KOPT-K1 (cell line): Measurements from ENCODE around the gene ABCC12.
"Not testable (repeated sequence)": the region's sequence is repeated elsewhere in the genome, so short reads cannot be mapped to it uniquely, and the experiment has no call there.

Experiments
- H3K27ac ChIP-seq: fragments of 200-600 bp; sonication (generic); 2 replicates; pipeline ENCODE4 v1.5.1; 2016; ENCODE audit warnings: antibody characterized with exemption, mild to moderate bottlenecking, low read depth, low read length; ENCODE audit not compliant: poor library complexity, severe bottlenecking
- H3K36me3 ChIP-seq: fragments of 200-600 bp; sonication (generic); 2 replicates; pipeline ENCODE4 v1.5.1; 2017; ENCODE audit warnings: antibody characterized with exemption, mild to moderate bottlenecking, low read length, moderate library complexity; ENCODE audit not compliant: insufficient read depth
- H3K9me3 ChIP-seq: fragments of 200-600 bp; sonication (generic); 2 replicates; pipeline ENCODE4 v1.5.1; 2017; ENCODE audit warnings: antibody characterized with exemption, low read length, mild to moderate bottlenecking; ENCODE audit not compliant: insufficient read depth, poor library complexity, severe bottlenecking

The ABCC12 gene

GRCh38 chr16:48176635-48177408, 21.0 kb upstream of the ABCC12 start:
- Histone ChIP-seq H3K36me3 (no peaks in the 10 kb centered on the region), H3K27ac (no peak overlapping the region), H3K9me3 (peaks cover 5% of the 10 kb centered on the region)

- no peak overlapping the region for H3K27ac ChIP-seq
- no peaks in the 10 kb centered on the region for H3K36me3 ChIP-seq
- no peaks in the 10 kb centered on the region for H3K9me3 ChIP-seq
Observed at GRCh38 chr16:48173889-48174288, 18.1 kb upstream of the ABCC12 start.

DNA sequence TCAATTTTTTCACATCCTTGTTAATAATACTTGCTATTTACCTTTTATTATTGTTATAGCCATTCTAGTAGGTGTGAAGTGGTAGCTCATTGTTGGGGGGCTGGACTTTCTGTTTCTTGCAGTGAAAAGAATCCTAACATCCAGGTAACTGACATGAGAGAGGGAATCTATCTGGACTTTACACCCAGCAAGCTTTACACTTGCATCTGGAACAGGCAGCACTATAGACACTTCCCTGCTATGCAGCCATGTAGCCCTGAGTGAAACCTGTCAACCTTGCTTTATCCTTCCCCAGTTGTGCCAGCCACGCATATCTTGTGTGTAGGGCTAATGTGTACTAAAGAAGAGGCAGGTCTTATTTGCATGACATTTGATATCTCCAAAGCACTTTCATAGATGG, 16.9 kb upstream of the ABCC12 start:
- Histone ChIP-seq H3K27ac (no peak overlapping the region), H3K36me3 (no peaks in the 10 kb centered on the region), H3K9me3 (no peaks in the 10 kb centered on the region)

DNA sequence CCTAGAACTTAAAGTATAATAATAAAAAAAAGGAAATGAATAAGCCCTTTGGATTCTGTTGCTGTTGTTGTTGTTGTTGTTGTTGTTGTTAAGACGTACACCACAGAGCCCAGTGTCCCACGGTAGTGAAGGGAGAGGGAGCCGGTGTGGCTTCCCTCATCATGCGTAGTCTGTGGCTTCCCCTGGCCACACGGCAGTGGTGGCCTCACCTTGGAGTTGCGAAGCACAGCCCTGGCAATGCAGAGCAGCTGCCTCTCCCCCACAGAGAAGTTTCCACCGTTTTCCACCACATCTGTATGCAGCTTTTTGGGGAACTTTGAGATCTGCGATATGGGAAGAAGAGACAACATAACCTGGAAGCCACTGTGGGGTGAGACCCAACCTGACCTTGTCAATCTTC, 14.1 kb upstream of the ABCC12 start:
- H3K27ac ChIP-seq, result no peak overlapping the region

GRCh38 chr16:48168075-48168474, 12.3 kb upstream of the ABCC12 start:
- no peak overlapping the region for H3K27ac ChIP-seq
- no peaks in the 10 kb centered on the region for H3K9me3 ChIP-seq
- H3K36me3 ChIP-seq, result no peaks in the 10 kb centered on the region

More for the DNA sequence above, 14.1 kb upstream of the ABCC12 start:
- Histone ChIP-seq H3K36me3 (no peaks in the 10 kb centered on the region), H3K9me3 (no peaks in the 10 kb centered on the region)

GRCh38 chr16:48166617-48167016, 10.8 kb upstream of the ABCC12 start:
- not testable (repeated sequence) for H3K36me3 ChIP-seq, H3K27ac ChIP-seq, H3K9me3 ChIP-seq

DNA sequence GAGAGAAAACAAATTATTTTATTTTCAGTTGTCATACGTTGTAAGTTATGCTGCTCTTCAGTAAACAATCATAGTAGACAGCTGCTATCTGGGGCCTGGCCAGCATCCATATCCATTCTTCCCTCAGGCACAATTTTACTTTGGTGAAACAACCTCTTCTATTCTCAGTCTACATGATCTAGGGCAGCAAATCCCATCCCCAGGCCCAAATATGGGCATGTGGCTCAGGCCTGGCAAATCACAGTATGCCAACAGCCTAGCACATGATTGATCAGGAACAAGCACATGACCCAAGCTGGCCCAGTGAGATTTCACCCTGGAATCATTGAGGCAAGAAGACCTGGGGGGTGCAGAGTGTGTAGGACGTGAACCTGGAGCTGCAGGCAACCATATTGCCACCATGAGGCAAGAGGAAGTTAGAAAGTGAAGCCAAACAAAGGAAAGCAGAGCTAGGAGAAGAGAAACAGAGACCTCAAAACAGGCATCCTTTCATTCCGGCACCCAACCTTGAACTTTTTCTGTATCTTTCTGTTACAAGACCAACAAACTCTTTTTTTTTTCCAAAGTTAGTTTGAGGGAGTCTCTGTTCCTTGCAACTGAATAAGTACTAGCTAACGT, 10.3 kb upstream of the ABCC12 start:
- H3K36me3 ChIP-seq, result no peaks in the 10 kb centered on the region
- no peaks in the 10 kb centered on the region for H3K9me3 ChIP-seq
- no peak overlapping the region for H3K27ac ChIP-seq

DNA sequence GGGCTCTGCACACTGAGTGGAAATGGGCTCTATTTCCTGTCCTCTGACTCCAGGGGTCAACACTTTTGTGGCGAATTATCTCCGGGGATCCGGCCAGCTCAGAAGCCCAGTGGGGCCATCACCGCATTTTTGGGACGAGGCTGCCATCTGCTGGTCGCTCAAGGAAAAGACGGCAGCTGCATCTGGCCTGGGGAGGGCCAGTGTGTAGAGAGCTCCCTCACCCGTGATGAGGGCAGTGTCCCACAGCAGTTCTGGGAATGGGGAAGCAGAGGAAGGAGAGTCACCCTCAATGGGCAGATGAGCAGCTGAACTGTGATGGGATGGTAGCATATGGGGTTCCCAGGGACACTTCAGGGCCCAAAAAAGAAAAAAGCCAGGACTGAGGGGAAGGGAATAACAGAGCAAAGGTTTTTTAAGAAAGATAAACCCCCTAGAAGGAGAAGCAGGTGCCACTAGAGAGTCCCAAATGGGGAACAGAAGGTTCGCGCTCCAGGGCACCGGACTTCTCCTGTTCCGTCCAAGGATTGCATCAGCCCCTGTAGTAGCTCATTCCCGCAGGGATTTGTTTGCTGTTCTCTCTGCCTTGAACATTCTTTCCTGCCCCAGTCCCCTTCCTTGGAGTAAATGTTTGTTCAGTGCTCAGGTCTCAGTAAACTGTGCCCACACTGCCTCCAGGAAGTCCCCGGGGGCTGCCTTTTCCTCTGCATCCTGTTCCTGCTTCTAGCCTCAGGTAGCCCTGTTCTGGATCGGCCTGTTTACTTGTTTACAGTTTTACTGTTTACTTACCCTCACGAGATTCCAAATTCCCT, 9.3 kb upstream of the ABCC12 start:
- no peaks in the 10 kb centered on the region for H3K36me3 ChIP-seq
- H3K9me3 ChIP-seq, result no peaks in the 10 kb centered on the region
- H3K27ac ChIP-seq, result no peak overlapping the region

DNA sequence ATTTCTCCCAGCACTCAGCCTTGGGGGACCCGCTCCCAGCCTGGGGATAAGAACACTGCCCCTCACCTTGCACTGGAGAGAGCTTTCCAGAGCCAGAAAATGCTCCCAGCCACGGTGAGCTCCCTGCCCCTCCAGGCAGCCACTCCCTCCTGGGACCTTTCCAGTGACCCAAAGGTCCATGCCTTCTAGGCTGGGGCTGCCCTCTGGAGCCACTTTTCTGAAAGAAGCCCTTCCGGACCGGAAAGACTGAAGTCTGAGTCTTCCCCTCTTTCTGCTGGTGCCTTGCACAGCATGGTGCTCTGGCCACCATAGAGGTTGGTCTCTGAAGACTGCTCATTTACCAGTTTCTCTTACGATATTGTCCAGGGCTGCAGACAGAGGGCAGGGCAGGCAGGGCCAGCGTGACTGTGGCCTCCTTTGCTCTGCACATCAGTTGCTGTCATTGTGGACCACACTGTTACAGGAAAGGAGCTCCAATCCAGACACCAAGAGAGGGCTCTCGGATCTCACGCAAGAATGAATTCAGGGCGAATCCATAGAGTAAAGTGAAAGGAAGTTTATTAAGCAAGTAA, 7.1 kb upstream of the ABCC12 start:
- Histone ChIP-seq H3K27ac (no peak overlapping the region), H3K36me3 (no peaks in the 10 kb centered on the region), H3K9me3 (no peaks in the 10 kb centered on the region)

- H3K27ac ChIP-seq, result no peak overlapping the region
- no peaks in the 10 kb centered on the region for H3K36me3 ChIP-seq
- H3K9me3 ChIP-seq, result no peaks in the 10 kb centered on the region
Observed at GRCh38 chr16:48161906-48162305, 6.1 kb upstream of the ABCC12 start.

DNA sequence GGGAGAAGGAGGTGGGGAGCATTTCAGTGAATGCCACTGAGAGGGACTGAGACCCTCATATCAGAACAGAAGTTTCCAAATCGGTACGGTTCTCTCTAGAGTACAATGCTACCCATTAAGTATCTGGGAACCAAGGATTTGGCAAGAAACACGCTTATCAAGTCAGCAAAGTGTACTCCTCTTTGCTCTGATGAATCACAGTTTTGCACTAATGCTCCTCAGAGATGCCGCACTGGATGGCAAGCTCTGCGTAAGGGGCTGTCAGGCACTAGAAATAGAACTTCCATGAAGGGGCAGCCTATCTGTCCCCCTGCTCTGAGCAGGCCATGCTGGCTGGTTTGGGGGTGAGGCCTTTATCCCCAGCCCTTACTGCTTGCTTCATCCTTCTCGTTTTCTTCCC, 4.8 kb upstream of the ABCC12 start:
- Histone ChIP-seq H3K27ac (no peak overlapping the region), H3K9me3 (no peaks in the 10 kb centered on the region), H3K36me3 (no peaks in the 10 kb centered on the region)

DNA sequence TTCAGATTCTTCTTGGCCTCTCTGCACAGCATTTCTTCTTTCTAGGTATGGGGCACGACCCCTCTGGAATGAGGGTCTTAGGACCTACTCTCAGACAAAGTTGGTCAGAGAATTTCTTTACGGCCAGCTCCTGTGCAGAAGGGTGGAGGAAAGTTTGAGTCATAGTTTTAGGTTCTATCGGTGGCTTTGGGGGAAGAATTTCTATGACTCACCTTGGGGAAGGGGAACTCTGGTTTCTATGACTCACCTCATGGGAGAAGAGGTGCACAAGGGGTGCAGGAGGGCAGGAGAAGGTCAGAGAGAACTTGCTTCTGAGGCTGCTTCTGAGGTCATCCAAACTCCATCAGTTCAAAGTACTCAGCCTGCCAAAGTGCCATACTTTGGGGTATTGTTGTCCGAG, 2.5 kb upstream of the ABCC12 start:
- Histone ChIP-seq H3K36me3 (no peaks in the 10 kb centered on the region), H3K9me3 (no peaks in the 10 kb centered on the region)

GRCh38 chr16:48157794-48158193, 2.0 kb upstream of the ABCC12 start:
- no peaks in the 10 kb centered on the region for H3K9me3 ChIP-seq
- no peak overlapping the region for H3K27ac ChIP-seq
- H3K36me3 ChIP-seq, result no peaks in the 10 kb centered on the region

More for the DNA sequence above, 2.5 kb upstream of the ABCC12 start:
- no peak overlapping the region for H3K27ac ChIP-seq

DNA sequence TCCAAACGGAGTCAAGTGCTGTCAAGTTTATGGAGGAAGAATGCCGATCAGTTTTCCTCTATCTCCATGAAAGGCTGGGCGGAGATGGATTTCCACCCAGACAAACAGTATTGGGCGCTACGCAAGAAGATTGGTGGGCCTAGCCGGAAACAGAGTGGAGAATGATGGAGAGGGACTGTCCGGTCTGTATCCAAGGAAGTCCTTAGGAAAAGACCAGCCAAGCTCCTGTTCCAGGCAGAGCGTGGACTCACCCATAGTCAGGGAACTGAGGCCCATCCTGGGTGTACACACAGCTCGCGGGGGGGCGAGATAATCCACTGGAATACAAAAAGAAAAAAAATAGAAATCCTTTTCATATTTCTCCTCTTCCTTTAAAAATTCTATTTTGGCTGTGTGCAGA, 1.5 kb upstream of the ABCC12 start:
- H3K27ac ChIP-seq, result no peak overlapping the region
- no peaks in the 10 kb centered on the region for H3K36me3 ChIP-seq
- H3K9me3 ChIP-seq, result no peaks in the 10 kb centered on the region

DNA sequence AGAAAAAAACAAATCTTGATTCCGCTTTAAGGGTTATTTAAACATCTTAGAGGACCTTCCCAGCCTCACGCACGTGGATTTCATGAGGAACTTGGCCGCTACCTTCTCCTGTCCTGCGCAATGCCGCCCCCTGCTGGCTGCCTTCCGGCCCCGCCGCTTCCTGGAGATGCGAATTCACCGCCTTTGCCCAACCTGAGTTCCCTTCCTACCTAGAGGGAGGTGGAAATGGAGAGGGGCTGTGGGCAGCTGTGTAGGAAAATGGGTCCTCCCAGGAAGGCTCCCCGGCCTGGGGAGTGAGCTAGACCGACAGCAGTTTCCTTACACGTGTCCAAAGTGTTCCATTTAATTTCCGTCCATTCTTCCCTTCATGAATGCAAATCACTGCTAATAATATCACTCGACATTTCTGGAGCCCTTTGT, 1.0 kb upstream of the ABCC12 start:
- Histone ChIP-seq H3K9me3 (no peaks in the 10 kb centered on the region), H3K36me3 (no peaks in the 10 kb centered on the region), H3K27ac (no peak overlapping the region)
